ENCODE measurements around the gene ENPP7. TPM values are rescaled to one million over a fixed set of nuclear protein-coding genes. Genes with fewer than 3 reads are reported as not detected.

The ENPP7 gene
- total and polyA plus RNA-seq, 8 donors: 0.05 to 0.15 (median 0.12) TPM; not detected in 3

DNA sequence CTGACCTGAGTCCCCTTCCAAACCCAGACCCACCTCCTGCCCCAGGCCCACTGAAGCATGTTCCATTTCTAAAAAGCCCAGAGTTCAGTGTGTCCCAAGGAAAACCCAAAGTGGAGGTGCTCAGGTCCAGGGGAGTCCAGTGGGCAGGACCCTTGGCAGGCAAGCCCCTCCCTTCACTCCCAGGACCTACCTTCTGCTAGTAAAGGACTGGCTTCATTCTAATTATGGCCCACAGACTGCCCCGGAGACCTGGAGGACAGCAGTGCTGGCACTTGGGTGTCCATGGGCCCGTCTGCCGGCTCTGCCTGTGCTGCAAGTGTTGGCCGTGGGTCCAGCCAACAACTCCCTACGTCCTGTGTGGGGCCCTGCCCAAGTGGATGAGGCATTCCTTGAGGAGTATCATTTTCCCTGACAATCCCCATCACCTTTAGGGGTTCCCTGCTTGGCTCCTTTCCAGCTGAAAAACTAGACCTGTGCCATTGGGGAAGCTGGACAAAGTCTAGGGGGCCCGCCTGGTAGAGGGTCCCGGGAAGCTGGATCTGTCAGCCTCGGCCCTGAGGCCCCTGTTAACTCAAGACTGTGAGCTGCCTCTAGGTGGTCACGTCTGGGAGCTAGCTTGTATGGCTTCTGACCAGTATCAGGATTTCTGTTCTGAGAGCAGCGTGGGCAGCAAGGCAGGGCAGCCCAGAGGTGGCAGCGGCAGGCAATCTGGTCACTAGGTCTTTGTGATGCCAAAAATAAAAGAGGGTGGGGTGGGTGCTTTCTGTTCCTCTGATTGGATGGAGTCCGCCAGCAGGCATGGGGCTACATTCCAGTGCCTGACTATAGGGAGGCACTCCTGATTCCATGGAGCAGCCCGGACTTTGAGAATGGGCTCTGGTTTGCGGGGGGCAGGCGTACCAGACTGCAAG, 55.4 kb downstream of the ENPP7 start:
- no peak for ATAC-seq
- intact Hi-C loops (cut with DNase I): no loop called here
- WGBS, 2 donors: 90 to 95% methylated on average over 15 of the region's 15 CpGs
- H3K27me3 ChIP-seq: peaks cover 0 to 6% (median 3%) of the 10 kb centered on the region in 4 donors
- no peak for FAIRE-seq
- peak in 2 of 6 donors; percentile 25 to 43 for DNase-seq
- H3K4me3 ChIP-seq: no peak overlapping the region
- TF ChIP-seq, protein P1, sequence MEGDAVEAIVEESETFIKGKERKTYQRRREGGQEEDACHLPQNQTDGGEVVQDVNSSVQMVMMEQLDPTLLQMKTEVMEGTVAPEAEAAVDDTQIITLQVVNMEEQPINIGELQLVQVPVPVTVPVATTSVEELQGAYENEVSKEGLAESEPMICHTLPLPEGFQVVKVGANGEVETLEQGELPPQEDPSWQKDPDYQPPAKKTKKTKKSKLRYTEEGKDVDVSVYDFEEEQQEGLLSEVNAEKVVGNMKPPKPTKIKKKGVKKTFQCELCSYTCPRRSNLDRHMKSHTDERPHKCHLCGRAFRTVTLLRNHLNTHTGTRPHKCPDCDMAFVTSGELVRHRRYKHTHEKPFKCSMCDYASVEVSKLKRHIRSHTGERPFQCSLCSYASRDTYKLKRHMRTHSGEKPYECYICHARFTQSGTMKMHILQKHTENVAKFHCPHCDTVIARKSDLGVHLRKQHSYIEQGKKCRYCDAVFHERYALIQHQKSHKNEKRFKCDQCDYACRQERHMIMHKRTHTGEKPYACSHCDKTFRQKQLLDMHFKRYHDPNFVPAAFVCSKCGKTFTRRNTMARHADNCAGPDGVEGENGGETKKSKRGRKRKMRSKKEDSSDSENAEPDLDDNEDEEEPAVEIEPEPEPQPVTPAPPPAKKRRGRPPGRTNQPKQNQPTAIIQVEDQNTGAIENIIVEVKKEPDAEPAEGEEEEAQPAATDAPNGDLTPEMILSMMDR (IDR thresholded peaks at IDR 0.05): no peak
- H3K4me1 ChIP-seq: peaks cover 0 to 8% (median 5%) of the 10 kb centered on the region in 3 donors
- no peaks in the 10 kb centered on the region for H3K9me3 ChIP-seq
- no peaks in the 10 kb centered on the region for H3K36me3 ChIP-seq
- H3K27ac ChIP-seq: no peak overlapping the region

DNA sequence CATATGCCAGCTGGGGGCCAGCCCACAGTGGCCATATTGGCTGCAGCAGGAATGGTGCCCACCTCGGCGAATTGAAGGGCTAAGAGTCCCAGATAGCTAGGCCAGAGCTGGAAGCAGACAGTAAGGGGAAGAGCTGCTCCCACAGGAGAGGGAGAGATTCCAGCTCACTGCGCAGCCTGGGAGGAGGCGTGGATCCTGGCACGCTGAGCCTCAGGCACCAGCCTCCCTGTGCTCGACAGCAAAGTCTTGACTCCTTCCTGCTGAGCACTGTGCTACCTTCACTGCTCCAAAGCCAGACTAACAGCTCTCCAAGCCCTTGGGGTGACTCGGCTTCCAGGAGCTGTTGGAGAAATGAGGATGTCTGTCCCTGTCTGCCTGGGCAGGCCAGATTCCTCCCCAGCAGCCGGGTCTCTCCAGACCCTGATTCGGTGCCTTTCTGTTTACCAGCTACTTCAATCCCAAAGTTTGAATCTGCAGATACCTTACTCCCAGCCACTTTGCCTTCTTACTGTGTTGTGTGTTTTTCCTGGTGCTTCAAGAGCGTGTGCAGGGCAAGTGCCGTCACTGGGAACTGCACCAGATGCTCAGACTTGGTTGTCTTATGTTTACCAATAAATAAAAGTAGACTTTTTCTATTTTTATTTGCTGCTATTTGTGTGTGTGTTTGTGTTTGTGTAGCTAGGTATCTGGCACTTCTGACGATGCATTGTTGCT, 56.3 kb downstream of the ENPP7 start:
- H3K27me3 ChIP-seq: peaks cover 0 to 12% (median 8%) of the 10 kb centered on the region in 4 donors
- no peaks in the 10 kb centered on the region for H3K9me3 ChIP-seq
- intact Hi-C loops (cut with DNase I): no loop called here
- ATAC-seq: no peak
- no peak overlapping the region for H3K4me3 ChIP-seq
- H3K27ac ChIP-seq: no peak overlapping the region
- FAIRE-seq: no peak
- DNase-seq: peak in 2 of 6 donors; percentile 9 to 41
- peaks cover 0 to 8% (median 5%) of the 10 kb centered on the region in 3 donors for H3K4me1 ChIP-seq
- 64 to 69% methylated on average over 12 of the region's 12 CpGs for WGBS, 2 donors
- TF ChIP-seq, protein P1 (IDR thresholded peaks at IDR 0.05): no peak
- no peaks in the 10 kb centered on the region for H3K36me3 ChIP-seq

GRCh38 chr17:79788455-79788854, 57.7 kb downstream of the ENPP7 start:
- Histone ChIP-seq H3K27ac (no peak overlapping the region), H3K4me3 (no peak overlapping the region), H3K4me1 (peaks cover 0 to 8% (median 5%) of the 10 kb centered on the region in 3 donors), H3K36me3 (no peaks in the 10 kb centered on the region), H3K27me3 (peaks cover 0 to 12% (median 8%) of the 10 kb centered on the region in 4 donors), H3K9me3 (no peaks in the 10 kb centered on the region)
- DNase-seq (peak in 2 of 6 donors; percentile 0 to 2), ATAC-seq (no peak), FAIRE-seq (no peak)
- WGBS, 2 donors: 61 to 66% methylated on average over 5 of the region's 5 CpGs
- intact Hi-C loops (cut with DNase I): no loop called here
- TF ChIP-seq, protein P1 (IDR thresholded peaks at IDR 0.05): no peak

DNA sequence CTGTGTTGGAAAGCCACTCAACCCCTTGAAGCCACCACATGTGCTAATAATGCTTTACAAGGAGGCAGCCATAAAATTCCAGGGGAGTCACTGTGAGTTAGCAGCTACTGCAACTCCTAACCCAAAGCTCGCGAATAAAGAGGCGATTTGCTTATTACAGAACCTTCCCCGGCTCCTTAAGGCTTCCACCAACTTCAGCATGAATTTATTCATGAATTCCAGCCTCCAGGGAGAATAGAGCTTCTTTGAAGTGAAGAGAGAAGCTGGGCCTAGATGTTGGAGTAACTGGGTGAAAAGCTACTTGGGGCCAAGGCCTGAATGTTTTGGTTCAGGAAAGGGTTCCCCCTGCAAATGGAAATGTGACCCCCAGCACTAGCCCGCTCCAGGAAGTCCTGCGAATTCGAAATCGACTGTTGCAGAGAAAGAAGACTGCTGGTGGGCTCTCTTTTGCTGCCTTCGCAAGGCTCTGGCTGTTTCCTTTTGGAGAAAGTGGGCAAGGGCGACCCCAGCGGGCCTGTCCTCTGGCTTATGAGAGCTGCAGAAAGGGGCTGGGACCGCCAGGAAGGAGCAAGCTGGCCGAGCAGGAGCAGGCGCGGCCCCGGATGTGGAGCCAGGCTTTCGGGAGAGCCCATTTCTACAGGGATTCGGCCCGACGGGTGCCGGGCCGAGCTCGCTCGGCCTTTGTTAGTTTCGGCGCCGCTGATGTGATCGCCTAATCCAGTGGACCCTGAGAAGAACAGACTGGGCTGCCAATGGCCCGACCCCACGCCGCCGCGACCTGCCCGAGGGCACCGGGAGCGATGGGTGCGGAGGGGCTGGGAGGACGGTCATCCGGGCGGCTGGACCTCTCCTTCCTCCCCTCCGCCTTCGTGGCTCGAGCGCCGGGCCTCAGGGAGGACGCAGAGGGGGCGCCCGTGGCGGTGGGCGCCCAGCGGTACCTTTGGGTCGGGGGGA, 58.5 kb downstream of the ENPP7 start:
- Histone ChIP-seq H3K27ac (no peak overlapping the region), H3K27me3 (peaks cover 0 to 12% (median 8%) of the 10 kb centered on the region in 4 donors), H3K4me3 (no peak overlapping the region), H3K9me3 (no peaks in the 10 kb centered on the region), H3K4me1 (peaks cover 0 to 8% (median 5%) of the 10 kb centered on the region in 3 donors), H3K36me3 (no peaks in the 10 kb centered on the region)
- FAIRE-seq (no peak), DNase-seq (peak in 1 of 6 donors; percentile 82), ATAC-seq (peak in 2 of 4 donors; percentile 12 to 17)
- WGBS, 2 donors: 42 to 43% methylated on average over 49 to 52 of the region's 52 CpGs
- TF ChIP-seq, protein P1 (IDR thresholded peaks at IDR 0.05): no peak
- intact Hi-C loops (cut with DNase I): no loop called here

Measured in pancreas (tissue), 10 donors.